NCI-H510A treated with DMSO at 0.1 percent for 48 hours (cell line): ENCODE measurements around the gene SP6.

Experiments used
- DNase-seq: peaks from one replicate; lab custom pipeline; 2025; lab: John Stamatoyannopoulos, UW

The SP6 gene

DNA sequence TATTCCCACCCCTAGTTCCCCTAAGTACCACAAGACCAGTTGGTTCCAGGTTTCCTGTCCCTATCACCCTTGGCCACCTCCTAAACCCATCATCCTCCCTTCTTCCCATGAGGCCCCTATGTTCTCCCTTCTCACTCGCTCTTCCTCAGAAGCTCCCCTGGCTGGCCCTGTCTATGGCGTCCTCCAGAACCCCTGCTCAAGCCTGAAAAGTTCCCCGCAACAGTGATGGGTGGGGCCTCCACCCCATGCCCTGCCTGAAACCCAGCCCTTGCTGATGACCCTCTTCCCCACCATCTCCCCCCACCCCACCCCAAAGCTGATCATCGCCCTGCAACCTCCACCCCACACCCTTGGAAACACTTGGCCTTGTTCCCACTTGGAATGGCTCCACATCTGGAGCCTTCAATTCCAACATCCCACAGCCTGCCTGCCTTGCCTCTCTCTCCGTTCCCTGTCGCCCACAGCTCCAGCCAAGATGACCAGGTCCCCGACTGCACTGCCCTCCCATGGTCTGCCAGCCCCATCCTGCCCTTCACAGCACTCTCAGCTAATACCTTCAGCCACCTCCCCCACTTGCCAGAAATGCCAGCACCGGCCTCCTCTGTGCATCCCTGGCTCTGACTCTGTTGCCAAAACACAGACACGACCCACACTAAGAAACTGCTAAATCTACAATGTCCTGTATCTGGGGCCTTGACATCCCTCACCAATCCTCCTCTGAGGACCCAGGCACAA lies 39.9 kb downstream of the SP6 start:
- DNase-seq: no peak

GRCh38 chr17:47810200-47810821 lies 40.7 kb downstream of the SP6 start:
- DNase-seq: no peak

DNA sequence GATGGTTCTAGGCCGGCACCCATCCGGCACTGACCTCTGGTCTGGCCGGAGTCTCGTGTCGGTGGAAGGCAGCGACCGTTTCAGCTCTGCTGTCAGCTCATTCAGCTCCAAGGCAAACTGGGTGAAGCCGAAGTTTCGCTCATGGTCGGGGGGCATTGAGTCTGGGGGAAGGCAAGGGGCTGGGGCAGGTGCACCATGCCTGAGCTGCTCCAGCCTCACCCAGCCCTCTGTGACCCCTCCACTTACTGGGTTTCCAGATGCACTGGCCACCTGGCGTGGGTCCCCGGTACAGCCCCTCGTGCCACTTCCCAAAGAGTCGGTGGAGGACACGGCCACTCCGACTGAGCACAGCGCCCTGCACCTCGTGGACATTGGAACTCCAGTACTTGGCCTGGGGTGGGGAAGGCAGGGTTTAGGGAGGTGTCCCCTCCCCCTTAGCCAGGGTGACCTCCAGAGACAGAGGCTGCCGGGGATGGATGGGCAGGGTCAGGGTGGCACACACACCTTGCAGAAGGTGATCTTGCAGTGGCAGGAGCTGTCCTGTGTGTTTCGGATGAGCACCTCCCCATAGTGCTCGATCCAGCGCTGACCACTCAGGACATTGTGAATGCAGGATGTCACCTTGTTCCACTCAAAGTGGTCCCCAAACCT lies 42.0 kb downstream of the SP6 start:
- DNase-seq: no peak

DNA sequence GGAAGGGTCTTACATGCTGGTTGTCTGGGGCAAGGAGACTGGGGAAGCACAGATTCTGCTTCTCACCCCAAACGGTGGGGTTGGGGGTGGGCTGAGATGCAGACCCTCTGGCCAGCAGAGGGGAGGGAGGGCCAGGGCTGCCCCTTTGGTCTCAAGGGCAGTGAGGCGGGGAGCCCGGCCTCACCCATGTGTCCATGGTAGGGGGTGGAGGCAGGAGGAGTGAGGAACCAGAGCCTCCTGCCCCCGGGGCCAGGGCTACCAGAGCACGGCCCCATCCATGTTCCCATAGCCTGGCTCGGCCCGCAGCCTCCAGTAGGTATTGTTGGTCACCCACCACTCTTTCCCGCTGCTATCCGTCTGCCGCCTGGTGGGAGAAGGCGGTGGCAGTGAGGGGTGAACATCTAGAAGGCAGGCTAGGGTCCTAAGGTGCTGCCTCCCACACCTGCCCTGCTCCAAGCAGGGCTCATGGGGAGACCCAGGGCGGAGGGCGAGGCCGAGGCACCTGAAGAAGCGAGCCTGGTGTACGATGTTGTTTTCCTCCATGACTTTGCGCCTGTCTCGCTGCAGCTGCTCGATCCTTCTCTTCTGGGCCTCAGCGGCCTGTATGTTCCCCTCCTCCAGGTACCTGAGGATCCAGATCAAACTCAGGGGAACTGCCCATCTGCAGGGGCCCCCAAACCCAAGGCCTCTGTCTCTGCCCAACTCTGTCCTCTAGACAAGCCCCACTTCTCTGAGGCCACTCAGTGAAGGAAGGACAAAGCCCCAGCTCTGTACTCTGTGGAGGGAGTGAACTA lies 42.7 kb downstream of the SP6 start:
- DNase-seq: no peak

DNA sequence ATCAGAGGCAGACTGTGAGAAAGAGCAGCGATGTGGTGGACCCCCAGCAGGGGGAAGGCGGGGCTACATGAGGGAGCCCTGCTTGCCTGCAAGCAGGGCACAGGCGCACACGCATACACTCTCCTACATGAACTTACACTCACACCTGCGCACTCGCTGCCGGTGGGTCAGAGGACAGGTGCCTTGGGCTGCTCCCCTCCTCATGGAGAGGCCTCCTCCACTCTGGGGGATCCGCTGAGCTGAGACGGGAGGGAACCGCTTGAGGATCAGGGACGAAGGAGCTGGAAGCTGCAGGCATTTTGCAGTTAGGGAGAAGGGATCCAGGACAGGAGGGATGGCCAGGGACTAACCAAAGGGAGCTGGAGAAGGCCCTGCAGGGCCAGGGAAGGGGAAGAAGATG lies 43.5 kb downstream of the SP6 start:
- no peak for DNase-seq

DNA sequence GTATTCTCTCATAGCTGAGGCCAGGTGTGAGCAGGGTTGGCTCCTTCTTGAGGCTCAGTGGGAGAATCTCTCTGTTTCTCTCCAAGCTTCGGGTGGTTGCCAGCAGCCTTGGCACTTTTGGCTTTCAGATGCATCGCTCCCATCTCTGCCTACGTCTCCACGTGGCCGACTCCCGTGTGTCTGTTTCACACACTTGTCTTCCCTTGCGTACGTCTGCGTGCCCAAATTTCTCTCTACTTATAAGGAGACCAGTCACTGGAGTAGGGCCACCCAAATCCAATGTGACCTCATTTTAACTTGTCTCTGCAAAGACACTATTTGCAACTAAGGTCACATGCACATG lies 44.1 kb downstream of the SP6 start:
- no peak for DNase-seq

GRCh38 chr17:47806026-47806912 lies 44.7 kb downstream of the SP6 start:
- DNase-seq: no peak

DNA sequence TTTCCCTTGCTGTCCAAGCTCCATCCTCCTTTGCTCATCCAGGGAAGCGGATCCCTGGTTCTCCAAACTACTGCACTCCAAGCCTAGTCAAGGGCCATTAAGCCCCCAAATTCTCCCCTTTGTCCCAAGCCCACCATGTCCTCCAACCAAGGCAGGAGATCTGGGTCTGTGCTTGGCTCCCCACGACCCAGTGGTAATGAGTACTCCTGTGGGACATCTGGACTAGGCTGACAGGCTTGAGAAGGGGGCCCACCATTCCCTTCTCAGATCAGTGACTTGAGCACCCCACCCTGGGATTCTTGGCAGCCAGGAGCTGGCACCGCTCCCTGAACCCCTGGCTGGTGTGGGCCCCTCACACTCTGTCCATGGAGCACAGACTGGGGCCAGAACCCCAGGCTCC lies 46.5 kb downstream of the SP6 start:
- DNase-seq: no peak

DNA sequence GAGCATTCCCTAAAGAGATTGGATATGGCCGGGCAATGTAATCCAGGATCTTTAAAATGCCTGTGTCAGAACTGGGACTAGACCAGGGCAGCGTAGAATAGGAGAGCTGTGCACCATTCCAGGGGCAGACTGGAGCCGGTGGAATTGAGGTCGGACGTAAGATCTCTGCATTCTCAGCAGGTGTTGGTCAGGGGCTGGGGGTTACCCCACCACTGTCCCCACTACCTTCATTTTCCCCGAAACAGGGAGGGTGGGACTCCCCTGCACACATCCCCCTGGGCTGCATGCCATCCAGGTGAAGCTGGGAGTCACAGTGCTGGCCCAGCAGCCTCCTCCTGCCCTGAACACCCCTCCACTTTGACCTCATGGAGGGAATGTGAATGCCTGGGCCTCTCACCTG lies 47.2 kb downstream of the SP6 start:
- DNase-seq: no peak

GRCh38 chr17:47803201-47803600 lies 47.8 kb downstream of the SP6 start:
- DNase-seq: no peak

GRCh38 chr17:47802341-47803022 lies 48.5 kb downstream of the SP6 start:
- DNase-seq: peak; percentile 89

GRCh38 chr17:47801906-47802305 lies 49.1 kb downstream of the SP6 start:
- no peak for DNase-seq

DNA sequence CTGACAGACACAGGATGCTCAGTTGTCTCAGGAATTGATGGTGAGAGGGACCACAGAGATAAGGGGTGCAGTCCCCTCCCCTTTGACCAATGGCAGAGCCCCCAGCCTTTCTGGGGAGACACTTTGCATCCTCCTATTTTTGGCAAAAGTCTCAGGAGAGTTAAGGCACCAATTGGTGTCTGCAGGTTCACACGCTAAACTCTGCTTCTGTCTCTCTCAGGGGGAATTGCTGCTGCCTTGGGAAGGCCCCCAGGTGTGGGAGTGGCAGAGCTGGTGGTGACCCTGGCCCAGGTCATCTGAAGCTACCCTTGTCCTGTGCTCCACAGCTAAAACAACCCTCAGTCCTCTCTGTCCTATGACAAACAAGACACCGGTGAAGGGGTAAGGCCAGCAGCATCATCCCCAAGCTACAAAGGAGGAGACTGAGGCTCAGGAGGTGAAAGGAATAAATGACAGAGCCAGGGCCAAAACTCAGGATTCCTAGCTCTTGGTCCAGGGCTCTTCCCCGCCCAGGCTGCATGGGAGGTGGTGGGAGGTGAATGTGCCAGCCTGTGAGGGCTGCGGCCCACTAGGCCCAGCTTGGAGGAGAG lies 49.7 kb downstream of the SP6 start:
- DNase-seq: no peak

DNA sequence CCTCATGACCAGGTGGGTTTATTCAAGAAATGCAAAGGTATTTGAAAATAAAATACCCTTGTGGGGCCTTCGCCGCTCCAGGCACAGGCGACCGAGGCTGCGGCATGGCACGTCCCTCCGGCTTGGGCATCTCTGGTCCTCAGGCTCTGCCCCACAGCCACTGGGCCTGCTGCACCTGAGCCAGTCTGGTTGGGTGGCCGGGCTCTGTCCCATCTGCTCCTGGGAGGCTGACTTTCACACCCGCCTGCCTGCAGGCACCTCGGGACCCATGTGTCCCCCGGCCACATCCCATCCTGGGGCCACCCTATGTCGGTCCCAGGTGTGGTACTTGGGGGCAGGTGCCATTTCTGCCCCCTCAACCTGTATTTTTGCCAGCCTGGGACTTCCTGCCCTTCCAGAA lies 50.3 kb downstream of the SP6 start:
- DNase-seq: no peak

DNA sequence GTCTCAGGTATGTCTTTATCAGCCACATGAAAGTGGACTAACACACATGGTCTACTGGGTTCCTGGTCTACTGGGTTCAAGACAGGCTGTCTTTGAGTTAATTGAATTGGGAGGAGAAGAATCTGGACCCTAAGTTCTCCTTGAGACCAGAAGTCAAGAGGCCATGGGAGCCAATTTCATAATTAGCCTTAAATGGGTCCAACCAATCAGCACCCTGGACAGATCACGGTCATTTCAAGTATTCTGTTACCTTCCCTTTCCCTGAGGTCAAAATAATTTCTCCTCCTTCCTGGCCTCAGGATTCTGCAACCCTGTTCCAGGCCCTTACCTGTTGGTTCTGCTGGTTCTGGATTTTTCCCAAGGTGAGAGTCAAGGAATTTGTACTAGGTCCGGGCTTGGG lies 53.2 kb downstream of the SP6 start:
- DNase-seq: no peak
